ENCODE measurements around the gene PLTP. TPM values are rescaled to one million over a fixed set of nuclear protein-coding genes. Genes with fewer than 3 reads are reported as not detected.
"Not testable (repeated sequence)": the region's sequence is repeated elsewhere in the genome, so short reads cannot be mapped to it uniquely, and the experiment has no call there.

Gene PLTP
- polyA plus RNA-seq, 1 donor from 2014 or later: 7.0 TPM

GRCh38 chr20:45957021-45957941 lies 45.3 kb upstream of the PLTP start:
- Histone ChIP-seq H3K9ac (ENCODE audit: low read length) (no peak overlapping the region), H2AFZ (ENCODE audit: low read depth, low read length) (no peak overlapping the region), H3K36me3 (ENCODE audit: insufficient read depth, low read length) (no peaks in the 10 kb centered on the region), H3K27me3 (ENCODE audit: insufficient read depth, low read depth, low read length) (no peaks in the 10 kb centered on the region), H3K4me2 (ENCODE audit: low read length) (no peak overlapping the region), H3K9me3 (ENCODE audit: low read length) (no peaks in the 10 kb centered on the region), H3K79me2 (replicated peaks; ENCODE audit: insufficient read depth, low read length) (no peaks in the 10 kb centered on the region), H3F3A (ENCODE audit: insufficient read depth, low read length, poor library complexity, severe bottlenecking) (no peaks in the 10 kb centered on the region), H3K4me3 (ENCODE audit: low read length) (no peak overlapping the region), H3K27ac (ENCODE audit: low read length) (no peak overlapping the region), H3K9me2 (ENCODE audit: insufficient read depth, low read length) (no peaks in the 10 kb centered on the region), H4K20me1 (ENCODE audit: insufficient read depth) (no peaks in the 10 kb centered on the region)
- no peak for TF ChIP-seq REST (IDR thresholded peaks at IDR 0.05; ENCODE audit: borderline replicate concordance)
- no peak for TF ChIP-seq EZH2 (IDR thresholded peaks at IDR 0.05; ENCODE audit: borderline replicate concordance, insufficient read depth, low read length, poor library complexity, severe bottlenecking)
- no peak for TF ChIP-seq RAD21 (conservative IDR thresholded peaks at IDR 0.05)
- TF ChIP-seq SMC3 (conservative IDR thresholded peaks at IDR 0.05; ENCODE audit: poor library complexity): no peak
- no peak for TF ChIP-seq MXI1 (conservative IDR thresholded peaks at IDR 0.05; ENCODE audit: poor library complexity, severe bottlenecking)
- no peak for TF ChIP-seq CTCF (IDR thresholded peaks at IDR 0.05; ENCODE audit: poor library complexity, severe bottlenecking)
- TF ChIP-seq TAF1 (IDR thresholded peaks at IDR 0.05; ENCODE audit: low read depth): no peak
- no peak for TF ChIP-seq EP300 (conservative IDR thresholded peaks at IDR 0.05; ENCODE audit: poor library complexity, severe bottlenecking)
- no peak for TF ChIP-seq POLR2AphosphoS5 (IDR thresholded peaks at IDR 0.05)

GRCh38 chr20:45956326-45956725 lies 44.4 kb upstream of the PLTP start:
- H3K9me2 ChIP-seq (ENCODE audit: insufficient read depth, low read length); H4K20me1 ChIP-seq (ENCODE audit: insufficient read depth); H3K4me3 ChIP-seq (ENCODE audit: low read length); H3K4me2 ChIP-seq (ENCODE audit: low read length); H3K79me2 ChIP-seq (replicated peaks; ENCODE audit: insufficient read depth, low read length); H3K36me3 ChIP-seq (ENCODE audit: insufficient read depth, low read length); H3K9ac ChIP-seq (ENCODE audit: low read length); H2AFZ ChIP-seq (ENCODE audit: low read depth, low read length); H3K27me3 ChIP-seq (ENCODE audit: insufficient read depth, low read depth, low read length); H3K27ac ChIP-seq (ENCODE audit: low read length); H3K9me3 ChIP-seq (ENCODE audit: low read length); H3F3A ChIP-seq (ENCODE audit: insufficient read depth, low read length, poor library complexity, severe bottlenecking): not testable (repeated sequence)

Measured in neural cell (in vitro differentiated cells).